NCI-H524 treated with DMSO at 0.1 percent for 48 hours (cell line): ENCODE data around the gene CCNL1.
"Not testable (repeated sequence)": the region's sequence is repeated elsewhere in the genome, so short reads cannot be mapped to it uniquely, and the experiment has no call there.

Experiments
- DNase-seq: peaks from one replicate; lab custom pipeline; 2025; lab: John Stamatoyannopoulos, UW

The CCNL1 gene

GRCh38 chr3:157159762-157160657, at the start of gene CCNL1:
CCNL1 (minus strand) TSS chr3:157160147; CDS start chr3:157160094, 53 bp downstream.
- DNase-seq, result peak; percentile 88

GRCh38 chr3:157204880-157205279, 44.9 kb upstream of the CCNL1 start:
- DNase-seq, result no peak

- peak; percentile 18 for DNase-seq
Observed at GRCh38 chr3:157204431-157204830, 44.5 kb upstream of the CCNL1 start.

GRCh38 chr3:157201648-157202278, 41.8 kb upstream of the CCNL1 start:
- peak; percentile 55 for DNase-seq

- DNase-seq, result no peak
Observed at GRCh38 chr3:157199841-157200240, 39.9 kb upstream of the CCNL1 start.

- no peak for DNase-seq
Observed at GRCh38 chr3:157195965-157196364, 36.0 kb upstream of the CCNL1 start.

- DNase-seq, result not testable (repeated sequence)
Observed at GRCh38 chr3:157191149-157191548, 31.2 kb upstream of the CCNL1 start.

GRCh38 chr3:157190380-157190872, 30.5 kb upstream of the CCNL1 start:
- no peak for DNase-seq

- DNase-seq, result no peak
Observed at GRCh38 chr3:157188391-157188790, 28.4 kb upstream of the CCNL1 start.

- DNase-seq, result no peak
Observed at GRCh38 chr3:157182879-157183278, 22.9 kb upstream of the CCNL1 start.

GRCh38 chr3:157180262-157180661, 20.3 kb upstream of the CCNL1 start:
- DNase-seq, result no peak

GRCh38 chr3:157179365-157179803, 19.4 kb upstream of the CCNL1 start:
- no peak for DNase-seq

GRCh38 chr3:157178503-157179364, 18.8 kb upstream of the CCNL1 start:
- DNase-seq, result not testable (repeated sequence)

- peak; percentile 8 for DNase-seq
Observed at GRCh38 chr3:157177801-157178453, 18.0 kb upstream of the CCNL1 start.

GRCh38 chr3:157176934-157177333, 17.0 kb upstream of the CCNL1 start:
- no peak for DNase-seq

- no peak for DNase-seq
Observed at GRCh38 chr3:157175691-157176507, 16.0 kb upstream of the CCNL1 start.

GRCh38 chr3:157174649-157175498, 14.9 kb upstream of the CCNL1 start:
- DNase-seq, result peak; percentile 99

GRCh38 chr3:157174290-157174648, 14.3 kb upstream of the CCNL1 start:
- DNase-seq, result no peak

- DNase-seq, result not testable (repeated sequence)
Observed at GRCh38 chr3:157173343-157173742, 13.4 kb upstream of the CCNL1 start.

- no peak for DNase-seq
Observed at GRCh38 chr3:157172746-157173145, 12.8 kb upstream of the CCNL1 start.
